ENCODE data around the gene PPIF.

PPIF gene

GRCh38 chr10:79347894-79348639 is 798 bp downstream of the PPIF start (continued):
- TF ChIP-seq PRDM6 (tag by site-specific recombination; IDR thresholded peaks at IDR 0.05) (no peak), YY2 (tag by site-specific recombination; IDR thresholded peaks at IDR 0.05) (no peak), PRDM1 (tag by site-specific recombination; IDR thresholded peaks at IDR 0.05) (no peak), ZNF221 (tag by site-specific recombination; IDR thresholded peaks at IDR 0.05; ENCODE audit: borderline replicate concordance) (no peak), EGR2 (tag by site-specific recombination; IDR thresholded peaks at IDR 0.05; ENCODE audit: low read depth) (no peak), ZNF202 (tag by site-specific recombination; IDR thresholded peaks at IDR 0.05; ENCODE audit: borderline replicate concordance) (no peak), HIC1 (tag by site-specific recombination; IDR thresholded peaks at IDR 0.05) (no peak), OVOL3 (tag by site-specific recombination; IDR thresholded peaks at IDR 0.05) (no peak), ZNF623 (tag by site-specific recombination; IDR thresholded peaks at IDR 0.05) (no peak), ZBTB49 (tag by site-specific recombination; IDR thresholded peaks at IDR 0.05; ENCODE audit: low read depth) (no peak), ZNF366 (tag by site-specific recombination; conservative IDR thresholded peaks at IDR 0.05) (no peak), ZNF510 (tag by site-specific recombination; IDR thresholded peaks at IDR 0.05; ENCODE audit: insufficient replicate concordance) (no peak), ZSCAN30 (tag by site-specific recombination; IDR thresholded peaks at IDR 0.05) (peak; percentile 46; the same call in 1 of the 2 replicates), ZBTB10 (tag by site-specific recombination; IDR thresholded peaks at IDR 0.05) (0 out of 2 replicates have a peak, but pooled peaks have one; percentile 65), ZNF473 (tag by site-specific recombination; IDR thresholded peaks at IDR 0.05) (no peak), ZBTB7A (tag by site-specific recombination; IDR thresholded peaks at IDR 0.05; ENCODE audit: low read depth) (0 out of 2 replicates have a peak, but pooled peaks have one; percentile 65), REPIN1 (tag by site-specific recombination; IDR thresholded peaks at IDR 0.05; ENCODE audit: low read depth) (no peak), ZSCAN4 (tag by site-specific recombination; IDR thresholded peaks at IDR 0.05) (no peak), ZNF18 (tag by site-specific recombination; IDR thresholded peaks at IDR 0.05) (0 out of 2 replicates have a peak, but pooled peaks have one; percentile 14), TCF7L2 (IDR thresholded peaks at IDR 0.05; ENCODE audit: borderline replicate concordance, low read depth, low read length) (no peak), ZNF341 (tag by site-specific recombination; IDR thresholded peaks at IDR 0.05; ENCODE audit: low read depth) (peak; percentile 40), ZNF776 (tag by site-specific recombination; IDR thresholded peaks at IDR 0.05; ENCODE audit: borderline replicate concordance) (no peak), HOXC10 (CRISPR knock-in tag; IDR thresholded peaks at IDR 0.05) (no peak), SCRT1 (tag by site-specific recombination; IDR thresholded peaks at IDR 0.05; ENCODE audit: borderline replicate concordance) (no peak), ZNF398 (tag by site-specific recombination; IDR thresholded peaks at IDR 0.05) (no peak)
